Prostate gland (tissue), 2 donors: ENCODE data around the gene CDC14B. TPM values are rescaled to one million over a fixed set of nuclear protein-coding genes. Genes with fewer than 3 reads are reported as not detected.
"Not testable (repeated sequence)": the region's sequence is repeated elsewhere in the genome, so short reads cannot be mapped to it uniquely, and the experiment has no call there.

ENCODE experiments used
- DNase-seq: peaks from one replicate; pipeline ENCODE4 v3.0.0-alpha.2; 2019; ENCODE audit warnings: low spot score
- H3K27ac ChIP-seq, 2 donors: fragments of 200-600 bp; sonication (generic); 2 replicates each; pipeline ENCODE4 v1.5.1; 2017 to 2019
- H3K27me3 ChIP-seq: fragments of 200-600 bp; sonication (generic); replicated peaks from 2 replicates; pipeline ENCODE4 v1.5.1; 2019; ENCODE audit not compliant: insufficient read depth
- H3K36me3 ChIP-seq, 2 donors: fragments of 200-600 bp; sonication (generic); 1 replicate in 1 of 2; 2 replicates in 1 of 2; pipeline versions ENCODE4 v1.5.1 to v1.8.1; 2017 to 2019
- H3K4me1 ChIP-seq: fragments of 200-600 bp; sonication (generic); replicated peaks from 2 replicates; pipeline ENCODE4 v1.5.1; 2019
- H3K4me3 ChIP-seq, 2 donors: fragments of 200-600 bp; sonication (generic); 2 replicates each; pipeline ENCODE4 v1.5.1; 2017 to 2019
- H3K9me3 ChIP-seq: fragments of 200-600 bp; sonication (generic); 2 replicates; pipeline ENCODE4 v1.5.1; 2017
- POLR2A ChIP-seq: fragments of 450-650 bp; IDR thresholded peaks from one replicate; pipeline ENCODE4 v1.6.1; 2016; ENCODE audit warnings: antibody characterized with exemption, mild to moderate bottlenecking
- POLR2AphosphoS5 ChIP-seq: sonication (generic); formaldehyde crosslinking; IDR thresholded peaks from one replicate; pipeline ENCODE4 v1.6.1; 2017; ENCODE audit warnings: antibody characterized with exemption
- WGBS: methylation state at CpG from one replicate; pipeline ENCODE4 v1.1.5; 2018; 5-methylcytosine and 5-hydroxymethylcytosine counted together
- intact Hi-C: fragments of 100-400 bp; cut with DNase I; formaldehyde crosslinking; loops from one replicate; pipeline ENCODE4 v1.14.2; 2022
- total RNA-seq, 2 donors: library from RNA; depleted of rRNA; stranded (reverse); fragments of >200 nt; gene quantifications; one replicate each; pipeline ENCODE4 v1.1.0, GENCODE V29; 2016
- TF ChIP-seq, protein P1 (sequence below), 4 experiments: fragments of 200-600 bp in 2 of 4; fragments of 450-650 bp in 2 of 4; sonication (generic) in 2 of 4; IDR thresholded peaks; 1 replicate in 3 of 4; 2 replicates in 1 of 4; pipeline ENCODE4 v1.5.1; 2016 to 2019; ENCODE audit warnings: antibody characterized with exemption in 4 of 4, mild to moderate bottlenecking in 2 of 4, moderate library complexity in 2 of 4

The CDC14B gene
- total RNA-seq, 2 donors from 2014 or later: 27.0 to 34.7 TPM

DNA sequence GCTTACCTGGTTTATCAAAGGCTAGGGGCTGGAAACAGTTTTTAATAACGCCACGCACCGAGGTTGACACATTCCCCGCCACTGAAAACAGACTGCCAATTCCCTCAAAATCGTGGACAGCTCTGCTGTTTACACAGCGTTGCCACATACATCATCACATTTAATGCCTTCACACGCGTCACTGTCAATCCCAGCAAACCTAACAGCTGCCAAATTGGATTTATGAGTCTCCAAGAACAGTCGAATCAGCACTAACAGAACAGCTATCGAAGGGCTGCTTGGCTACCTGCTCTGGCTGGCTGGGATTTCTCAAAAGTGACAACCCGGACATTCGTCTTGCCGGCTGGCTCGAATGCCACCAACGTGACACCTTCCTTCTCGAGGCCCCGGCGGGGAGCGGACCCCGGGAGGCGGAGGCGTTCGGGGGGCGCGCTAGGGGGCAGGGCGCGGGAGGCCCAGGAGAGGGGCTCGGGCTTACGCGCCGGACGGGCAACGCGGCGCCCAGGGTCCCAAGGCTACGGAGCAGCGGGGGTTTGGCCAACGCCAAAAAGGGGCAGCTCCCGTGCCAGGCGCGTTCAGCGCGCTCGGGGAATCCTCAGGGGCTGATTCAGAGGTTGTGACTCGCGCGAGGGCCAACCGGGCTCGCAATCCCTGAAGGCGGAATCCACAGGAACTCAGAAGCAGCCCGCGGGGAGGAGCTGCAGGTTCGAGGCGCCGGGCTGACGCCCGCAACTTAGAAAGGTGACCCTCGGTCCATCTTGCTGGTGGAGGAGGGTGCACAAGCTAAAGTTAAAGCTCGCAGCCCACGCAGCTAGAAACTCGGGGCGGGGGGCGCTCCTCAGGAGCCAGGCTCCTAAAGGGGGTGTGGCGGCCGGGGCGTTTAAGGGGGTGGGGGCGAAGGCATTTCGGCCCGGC is 1.2 kb downstream of the CDC14B start:
- intact Hi-C loops: loop anchor here (5.0 kb wide), 3 partner anchors 34 to 171 kb away; no protein-coding TSS in a partner anchor
- DNase-seq: peak; percentile 56
- Histone ChIP-seq H3K9me3 (no peaks in the 10 kb centered on the region), H3K27ac (peak overlapping the region; percentile 88 to 92), H3K27me3 (no peaks in the 10 kb centered on the region), H3K36me3 (no peaks in the 10 kb centered on the region), H3K4me3 (peak overlapping the region; percentile 69 to 78), H3K4me1 (no peaks in the 10 kb centered on the region)
- peak; percentile 64 for TF ChIP-seq POLR2AphosphoS5
- TF ChIP-seq, protein P1, sequence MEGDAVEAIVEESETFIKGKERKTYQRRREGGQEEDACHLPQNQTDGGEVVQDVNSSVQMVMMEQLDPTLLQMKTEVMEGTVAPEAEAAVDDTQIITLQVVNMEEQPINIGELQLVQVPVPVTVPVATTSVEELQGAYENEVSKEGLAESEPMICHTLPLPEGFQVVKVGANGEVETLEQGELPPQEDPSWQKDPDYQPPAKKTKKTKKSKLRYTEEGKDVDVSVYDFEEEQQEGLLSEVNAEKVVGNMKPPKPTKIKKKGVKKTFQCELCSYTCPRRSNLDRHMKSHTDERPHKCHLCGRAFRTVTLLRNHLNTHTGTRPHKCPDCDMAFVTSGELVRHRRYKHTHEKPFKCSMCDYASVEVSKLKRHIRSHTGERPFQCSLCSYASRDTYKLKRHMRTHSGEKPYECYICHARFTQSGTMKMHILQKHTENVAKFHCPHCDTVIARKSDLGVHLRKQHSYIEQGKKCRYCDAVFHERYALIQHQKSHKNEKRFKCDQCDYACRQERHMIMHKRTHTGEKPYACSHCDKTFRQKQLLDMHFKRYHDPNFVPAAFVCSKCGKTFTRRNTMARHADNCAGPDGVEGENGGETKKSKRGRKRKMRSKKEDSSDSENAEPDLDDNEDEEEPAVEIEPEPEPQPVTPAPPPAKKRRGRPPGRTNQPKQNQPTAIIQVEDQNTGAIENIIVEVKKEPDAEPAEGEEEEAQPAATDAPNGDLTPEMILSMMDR (IDR thresholded peaks at IDR 0.05): no peak
- TF ChIP-seq POLR2A: peak; percentile 17
- WGBS: 6% methylated on average over 51 of the region's 69 CpGs

- intact Hi-C loops: loop anchor here (5.0 kb wide), 3 partner anchors 35 to 170 kb away; no protein-coding TSS in a partner anchor
- no peaks in the 10 kb centered on the region for H3K4me1 ChIP-seq
- TF ChIP-seq POLR2A: no peak
- no peak for TF ChIP-seq POLR2AphosphoS5
- TF ChIP-seq, protein P1 (IDR thresholded peaks at IDR 0.05): no peak
- H3K4me3 ChIP-seq: peak overlapping the region in 1 of 2 donors; percentile 78
- H3K27ac ChIP-seq: peak overlapping the region; percentile 88 to 92
- peak; percentile 21 for DNase-seq
- 51% methylated on average over 22 of the region's 22 CpGs for WGBS
- no peaks in the 10 kb centered on the region for H3K27me3 ChIP-seq
- no peaks in the 10 kb centered on the region for H3K36me3 ChIP-seq
- H3K9me3 ChIP-seq: no peaks in the 10 kb centered on the region
Observed at GRCh38 chr9:96617439-96618185, 2.0 kb downstream of the CDC14B start.

- no peak overlapping the region for H3K27ac ChIP-seq
- no peaks in the 10 kb centered on the region for H3K27me3 ChIP-seq
- TF ChIP-seq POLR2A: no peak
- no peak for TF ChIP-seq POLR2AphosphoS5
- TF ChIP-seq, protein P1 (IDR thresholded peaks at IDR 0.05): no peak
- DNase-seq: no peak
- H3K9me3 ChIP-seq: no peaks in the 10 kb centered on the region
- 78% methylated on average over 7 of the region's 7 CpGs for WGBS
- intact Hi-C loops: loop anchor here (5.0 kb wide), 3 partner anchors 35 to 170 kb away; no protein-coding TSS in a partner anchor
- H3K4me1 ChIP-seq: no peaks in the 10 kb centered on the region
- no peaks in the 10 kb centered on the region for H3K36me3 ChIP-seq
- H3K4me3 ChIP-seq: no peak overlapping the region
Observed at GRCh38 chr9:96616817-96617438, 2.7 kb downstream of the CDC14B start.

- WGBS: 77% methylated on average over 6 of the region's 6 CpGs
- H3K27ac ChIP-seq: no peak overlapping the region
- H3K9me3 ChIP-seq: no peaks in the 10 kb centered on the region
- no peak overlapping the region for H3K4me3 ChIP-seq
- TF ChIP-seq, protein P1 (IDR thresholded peaks at IDR 0.05): no peak
- no peak for TF ChIP-seq POLR2AphosphoS5
- no peak for TF ChIP-seq POLR2A
- intact Hi-C loops: loop anchor here (5.0 kb wide), 3 partner anchors 37 to 168 kb away; no protein-coding TSS in a partner anchor
- H3K36me3 ChIP-seq: no peaks in the 10 kb centered on the region
- no peaks in the 10 kb centered on the region for H3K4me1 ChIP-seq
- H3K27me3 ChIP-seq: no peaks in the 10 kb centered on the region
- no peak for DNase-seq
Observed at GRCh38 chr9:96615411-96615810, 4.2 kb downstream of the CDC14B start.

- intact Hi-C loops: loop anchor here (5.0 kb wide), 3 partner anchors 38 to 167 kb away; no protein-coding TSS in a partner anchor
- H3K27ac ChIP-seq, H3K4me3 ChIP-seq, H3K4me1 ChIP-seq, H3K36me3 ChIP-seq, H3K9me3 ChIP-seq, H3K27me3 ChIP-seq, DNase-seq: not testable (repeated sequence)
- WGBS: 95% methylated on average over 4 of the region's 4 CpGs
Observed at GRCh38 chr9:96614664-96615063, 5.0 kb downstream of the CDC14B start.
